ENCODE results near the gene TOP3A.
"Not testable (repeated sequence)": the region's sequence is repeated elsewhere in the genome, so short reads cannot be mapped to it uniquely, and the experiment has no call there.

- not testable (repeated sequence) for TF ChIP-seq CTCF (conservative IDR thresholded peaks at IDR 0.05); EZH2 (IDR thresholded peaks at IDR 0.05; ENCODE audit: low read depth)
These were observed 16.7 kb downstream of the TOP3A start for GRCh38 chr17:18298061-18298460.

All from PC-9 (cell line).